GM12872 (cell line): Measurements from ENCODE around the gene SLC29A1.

Source experiments
- TF ChIP-seq, protein P1 (sequence below): IDR thresholded peaks from 3 replicates; pipeline ENCODE4 v1.5.1; 2011; ENCODE audit warnings: low read depth, mild to moderate bottlenecking, low read length, moderate library complexity; ENCODE audit not compliant: insufficient read depth

The SLC29A1 gene

DNA sequence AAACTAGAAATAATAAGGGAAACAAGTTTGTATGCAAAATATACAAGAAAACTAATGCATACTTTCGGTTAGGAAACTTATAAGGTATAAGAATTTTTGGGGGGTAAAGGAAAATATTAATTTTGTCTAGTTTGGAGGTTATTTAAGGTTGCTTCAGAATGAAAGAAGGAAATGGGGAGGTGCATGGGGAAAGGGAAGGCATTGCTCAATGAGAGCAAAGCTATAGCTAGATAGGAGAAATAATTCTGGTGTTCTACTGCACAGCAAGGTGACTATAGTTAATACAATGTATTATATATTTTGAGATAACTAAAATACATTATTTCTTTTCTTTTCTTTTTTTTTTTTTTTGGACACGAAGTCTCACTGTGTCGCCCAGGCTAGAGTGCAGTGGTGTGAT, 12.1 kb upstream of the SLC29A1 start:
- TF ChIP-seq, protein P1, sequence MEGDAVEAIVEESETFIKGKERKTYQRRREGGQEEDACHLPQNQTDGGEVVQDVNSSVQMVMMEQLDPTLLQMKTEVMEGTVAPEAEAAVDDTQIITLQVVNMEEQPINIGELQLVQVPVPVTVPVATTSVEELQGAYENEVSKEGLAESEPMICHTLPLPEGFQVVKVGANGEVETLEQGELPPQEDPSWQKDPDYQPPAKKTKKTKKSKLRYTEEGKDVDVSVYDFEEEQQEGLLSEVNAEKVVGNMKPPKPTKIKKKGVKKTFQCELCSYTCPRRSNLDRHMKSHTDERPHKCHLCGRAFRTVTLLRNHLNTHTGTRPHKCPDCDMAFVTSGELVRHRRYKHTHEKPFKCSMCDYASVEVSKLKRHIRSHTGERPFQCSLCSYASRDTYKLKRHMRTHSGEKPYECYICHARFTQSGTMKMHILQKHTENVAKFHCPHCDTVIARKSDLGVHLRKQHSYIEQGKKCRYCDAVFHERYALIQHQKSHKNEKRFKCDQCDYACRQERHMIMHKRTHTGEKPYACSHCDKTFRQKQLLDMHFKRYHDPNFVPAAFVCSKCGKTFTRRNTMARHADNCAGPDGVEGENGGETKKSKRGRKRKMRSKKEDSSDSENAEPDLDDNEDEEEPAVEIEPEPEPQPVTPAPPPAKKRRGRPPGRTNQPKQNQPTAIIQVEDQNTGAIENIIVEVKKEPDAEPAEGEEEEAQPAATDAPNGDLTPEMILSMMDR = no peak

DNA sequence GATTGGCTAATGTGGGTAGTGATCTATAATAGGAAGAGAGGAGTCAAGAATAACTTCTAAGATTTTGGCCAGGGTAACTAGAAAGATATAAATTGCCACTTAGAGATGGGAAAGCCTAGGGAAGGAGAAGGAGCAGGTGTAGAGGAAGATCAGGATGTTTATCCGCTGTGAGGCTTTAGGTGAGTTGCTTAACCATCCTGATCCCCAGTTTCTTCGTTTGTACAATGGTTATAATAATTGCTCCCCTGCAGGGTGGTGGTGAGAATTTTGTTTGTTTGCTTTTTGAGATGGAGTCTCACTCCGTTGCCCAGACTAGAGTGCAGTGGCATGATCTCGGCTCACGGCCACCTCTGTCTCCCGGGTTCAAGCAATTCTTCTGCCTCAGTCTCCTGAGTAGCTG, 9.1 kb upstream of the SLC29A1 start:
- TF ChIP-seq, protein P1 = no peak

DNA sequence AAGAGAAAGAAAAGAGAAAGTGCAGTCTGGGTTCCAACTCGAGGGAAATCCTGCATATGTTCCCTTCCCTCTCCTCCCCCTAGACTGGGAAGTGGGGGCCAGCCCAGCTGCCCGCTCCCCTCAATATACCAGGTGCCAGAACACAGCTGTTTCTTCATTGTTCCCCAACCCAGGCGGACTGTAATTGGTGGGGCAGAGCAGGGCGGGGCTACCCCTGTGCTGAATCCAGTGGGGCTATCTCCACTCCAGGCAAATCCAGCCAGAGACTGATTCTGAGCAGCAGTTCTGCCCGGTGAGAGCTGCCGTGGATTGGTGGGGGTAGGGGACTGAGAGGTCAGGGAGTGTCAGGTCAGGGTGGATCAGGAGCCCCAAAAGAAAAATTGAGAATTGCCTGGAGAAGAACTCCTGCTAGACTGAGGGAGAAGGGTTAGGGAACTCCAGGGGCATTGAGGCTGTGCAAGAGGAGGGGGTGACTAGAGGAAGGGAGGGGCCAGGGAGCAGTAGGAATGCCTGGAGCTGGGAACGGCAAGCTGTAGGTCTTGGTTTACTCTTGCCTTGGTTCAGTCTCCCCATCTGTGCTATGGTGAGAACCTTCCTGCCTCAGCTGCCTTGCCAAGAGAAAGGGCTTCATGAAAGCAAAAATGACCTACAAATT, 6.6 kb upstream of the SLC29A1 start, which contains the start of gene MYMX:
MYMX (plus strand) TSS at position 250 of the 655 bp plus-strand sequence. CDS start 546 bp downstream, outside the sequence.
- TF ChIP-seq, protein P1 = no peak

DNA sequence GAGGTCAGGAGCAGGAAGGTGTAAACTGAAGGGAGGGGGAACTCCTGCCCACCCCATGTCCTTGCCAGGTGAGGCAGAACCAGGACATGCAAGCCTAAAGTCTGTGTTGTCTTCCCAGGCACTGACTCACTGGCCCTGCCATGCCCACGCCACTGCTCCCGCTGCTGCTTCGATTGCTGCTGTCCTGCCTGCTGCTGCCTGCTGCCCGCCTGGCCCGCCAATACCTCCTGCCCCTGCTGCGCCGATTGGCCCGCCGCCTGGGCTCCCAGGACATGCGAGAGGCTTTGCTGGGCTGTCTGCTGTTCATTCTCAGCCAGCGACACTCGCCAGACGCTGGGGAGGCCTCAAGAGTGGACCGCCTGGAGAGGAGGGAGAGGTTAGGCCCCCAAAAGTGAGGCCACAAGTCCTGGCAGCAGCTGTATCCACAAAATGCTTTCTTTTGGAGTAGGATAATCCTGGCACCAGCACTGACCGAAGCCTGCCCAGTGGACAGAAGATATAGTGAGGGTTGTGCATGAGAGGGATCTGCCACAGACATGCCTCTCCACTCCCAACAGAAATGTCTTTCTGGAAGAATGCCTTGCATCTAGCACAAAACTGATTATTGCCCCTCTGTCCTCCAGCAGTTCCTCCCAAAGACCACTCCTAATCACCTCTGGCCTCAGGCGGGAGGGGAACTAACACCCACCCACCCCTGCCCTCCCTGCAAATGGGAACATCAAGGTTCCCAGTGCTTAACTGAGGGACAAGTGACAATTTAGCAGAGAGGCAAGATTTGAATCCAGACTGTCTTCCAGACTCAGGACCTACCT, 5.9 kb upstream of the SLC29A1 start:
- TF ChIP-seq, protein P1 = no peak

DNA sequence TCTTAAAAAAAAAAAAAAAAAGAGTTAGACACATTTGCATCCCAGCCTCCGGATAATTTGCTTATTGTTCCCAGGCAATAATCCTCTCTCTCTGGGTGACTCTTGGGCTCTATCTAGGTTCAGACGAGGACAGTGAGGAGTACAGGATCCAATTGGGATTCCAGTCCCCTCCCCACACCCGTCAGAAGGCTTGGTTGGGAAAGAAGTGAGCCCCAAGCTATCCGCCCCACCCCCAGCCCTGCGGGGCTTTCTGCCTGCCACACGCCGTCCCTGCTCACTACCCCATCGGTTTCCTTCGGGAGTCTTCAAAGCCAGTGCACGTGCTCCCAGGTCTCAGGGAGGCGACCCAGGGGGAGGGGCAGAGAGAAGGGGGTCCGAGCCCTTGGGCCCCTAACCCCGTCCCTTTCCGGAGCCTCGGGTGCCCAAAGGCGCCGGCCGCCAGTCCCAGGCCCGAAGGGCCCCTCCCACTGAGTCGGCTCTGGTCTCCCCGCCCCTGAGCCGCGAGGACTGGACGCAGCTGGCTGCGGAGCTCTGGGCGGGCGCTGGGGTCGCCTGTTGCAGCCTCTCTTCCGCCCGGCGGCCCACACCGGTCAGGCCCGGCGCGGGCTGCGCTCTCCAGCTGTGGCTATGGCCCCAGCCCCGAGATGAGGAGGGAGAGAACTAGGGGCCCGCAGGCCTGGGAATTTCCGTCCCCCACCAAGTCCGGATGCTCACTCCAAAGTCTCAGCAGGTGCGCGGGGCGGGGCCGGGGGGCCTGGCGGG, 4.2 kb upstream of the SLC29A1 start:
- TF ChIP-seq, protein P1 = no peak

DNA sequence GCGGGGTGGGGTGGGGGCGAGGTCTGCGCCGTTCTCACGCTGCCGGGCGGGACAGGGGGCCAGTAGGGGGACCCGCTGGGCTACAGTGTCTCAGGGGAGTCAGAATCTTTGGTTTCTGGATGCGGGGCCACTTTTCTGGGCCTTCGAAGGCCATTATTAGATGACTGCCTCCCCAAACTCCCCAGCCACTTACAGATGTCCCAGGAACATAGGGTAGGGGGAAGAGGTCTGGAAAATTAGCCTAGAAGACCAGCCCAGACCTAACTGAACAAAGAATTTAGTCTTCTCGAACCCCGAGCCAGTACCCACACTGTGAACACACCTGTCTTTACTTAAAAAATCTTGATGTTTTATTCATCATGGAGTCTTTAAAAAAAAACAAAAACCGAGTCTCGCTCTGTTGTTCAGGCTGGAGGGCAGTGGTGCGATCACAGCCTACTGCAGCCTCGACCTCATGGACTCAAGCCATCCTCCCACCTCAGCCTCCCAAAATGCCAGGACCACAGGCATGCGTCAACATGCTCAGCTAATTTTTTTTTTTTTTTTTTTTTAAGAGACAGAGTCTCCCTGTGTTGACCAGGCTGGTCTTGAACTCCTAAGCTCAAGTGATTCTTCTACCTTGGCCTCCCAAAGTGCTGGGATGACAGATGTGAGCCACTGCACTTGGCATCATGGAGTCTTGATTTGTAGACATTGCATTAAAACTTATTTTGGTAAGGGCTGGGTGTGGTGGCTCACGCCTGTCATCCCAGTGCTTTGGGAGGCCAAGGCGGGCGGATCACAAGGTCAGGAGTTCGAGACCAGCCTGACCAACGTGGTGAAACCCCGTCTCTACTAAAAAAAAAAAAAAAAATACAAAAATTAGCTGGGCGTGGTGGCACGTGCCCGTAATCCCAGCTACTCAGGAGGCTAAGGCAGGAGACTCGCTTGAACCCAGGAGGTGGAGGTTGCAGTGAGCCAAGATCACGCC, 3.3 kb upstream of the SLC29A1 start:
- TF ChIP-seq, protein P1 = 0 out of 3 replicates have a peak, but pooled peaks have one; percentile 17
